ENCODE results near the gene NPR3. TPM values are rescaled to one million over a fixed set of nuclear protein-coding genes. Genes with fewer than 3 reads are reported as not detected.

The NPR3 gene
- total RNA-seq, 2 experiments from 2014 or later = 0.10 to 0.12 TPM

GRCh38 chr5:32777222-32777621 is 66.1 kb downstream of the NPR3 start:
- Mint-ChIP-seq H3K27ac (no peak overlapping the region), H3K4me1 (ENCODE audit: low read depth) (no peaks in the 10 kb centered on the region), H3K27me3 (ENCODE audit: low read depth) (no peaks in the 10 kb centered on the region), H3K4me3 (no peak overlapping the region), H3K9me3 (peaks cover 2% of the 10 kb centered on the region), H3K36me3 (ENCODE audit: low read depth) (no peaks in the 10 kb centered on the region)
- intact Hi-C loops (cut with micrococcal nuclease) = no loop called here
- no peak for DNase-seq
- CTCF ChIA-PET = no interaction called here

DNA sequence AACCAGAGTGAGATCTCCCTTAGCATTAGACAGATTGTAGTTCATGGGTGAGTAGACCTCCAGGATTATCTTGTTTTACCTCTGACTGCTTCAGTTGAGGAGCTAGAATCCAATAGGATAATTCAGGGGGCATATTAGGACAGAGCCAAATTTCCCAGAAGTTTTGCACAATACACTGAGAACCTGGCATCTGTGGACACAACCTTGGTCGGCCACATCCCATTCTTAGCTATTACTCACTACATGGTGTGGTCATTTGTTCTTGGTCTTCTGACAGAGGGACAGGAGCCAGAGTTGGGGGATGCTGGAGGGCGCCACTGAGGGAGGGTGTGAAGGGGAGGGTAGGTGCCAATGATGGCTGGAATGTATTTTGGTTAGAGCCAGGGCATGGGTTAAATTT is 66.6 kb downstream of the NPR3 start:
- Mint-ChIP-seq H3K9me3 (peaks cover 2% of the 10 kb centered on the region), H3K27ac (no peak overlapping the region), H3K36me3 (ENCODE audit: low read depth) (no peaks in the 10 kb centered on the region), H3K4me3 (no peak overlapping the region), H3K4me1 (ENCODE audit: low read depth) (no peaks in the 10 kb centered on the region), H3K27me3 (ENCODE audit: low read depth) (no peaks in the 10 kb centered on the region)
- intact Hi-C loops (cut with micrococcal nuclease) = no loop called here
- CTCF ChIA-PET = interaction anchor here (0.5 kb wide), 1 partner anchor 190 kb away, joined by 3 read pairs; no protein-coding TSS in a partner anchor
- DNase-seq = no peak

DNA sequence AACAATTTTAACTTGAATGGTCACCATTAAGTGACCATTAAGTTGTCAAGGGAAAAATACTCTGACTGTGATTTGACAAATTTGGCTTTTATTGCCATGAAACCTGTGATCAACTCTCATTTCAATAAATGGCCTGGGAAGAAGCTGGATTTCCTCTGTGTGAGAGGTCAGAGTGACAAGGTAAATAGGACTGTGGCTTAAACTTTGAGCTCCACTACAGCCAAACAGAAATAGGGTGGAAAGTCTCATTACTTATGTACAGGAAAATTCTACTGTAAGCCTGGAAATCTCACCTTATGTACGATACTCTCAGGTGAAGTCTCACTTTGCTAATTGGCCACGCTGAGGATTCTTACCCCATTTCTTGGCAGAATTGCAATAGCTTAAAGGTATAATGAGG is 67.3 kb downstream of the NPR3 start:
- Mint-ChIP-seq H3K27ac (no peak overlapping the region), H3K4me3 (no peak overlapping the region)

GRCh38 chr5:32779754-32780415 is 68.8 kb downstream of the NPR3 start:
- H3K27me3 Mint-ChIP-seq (ENCODE audit: low read depth) = no peaks in the 10 kb centered on the region
- no peak overlapping the region for H3K4me3 Mint-ChIP-seq
- no peaks in the 10 kb centered on the region for H3K9me3 Mint-ChIP-seq
- no peak for DNase-seq
- no peaks in the 10 kb centered on the region for H3K36me3 Mint-ChIP-seq (ENCODE audit: low read depth)
- no peaks in the 10 kb centered on the region for H3K4me1 Mint-ChIP-seq (ENCODE audit: low read depth)
- no peak overlapping the region for H3K27ac Mint-ChIP-seq
- intact Hi-C loops (cut with micrococcal nuclease) = no loop called here
- CTCF ChIA-PET = no interaction called here

More for the DNA sequence above, 67.3 kb downstream of the NPR3 start:
- CTCF ChIA-PET = interaction anchor here (0.5 kb wide), 1 partner anchor 189 kb away, joined by 3 read pairs; no protein-coding TSS in a partner anchor
- no peaks in the 10 kb centered on the region for H3K36me3 Mint-ChIP-seq (ENCODE audit: low read depth)
- H3K4me1 Mint-ChIP-seq (ENCODE audit: low read depth) = no peaks in the 10 kb centered on the region
- peaks cover 2% of the 10 kb centered on the region for H3K9me3 Mint-ChIP-seq
- no peak for DNase-seq
- H3K27me3 Mint-ChIP-seq (ENCODE audit: low read depth) = no peaks in the 10 kb centered on the region
- intact Hi-C loops (cut with micrococcal nuclease) = no loop called here

- H3K4me1 Mint-ChIP-seq (ENCODE audit: low read depth) = no peaks in the 10 kb centered on the region
- no peak overlapping the region for H3K27ac Mint-ChIP-seq
- DNase-seq = no peak
- H3K4me3 Mint-ChIP-seq = no peak overlapping the region
- intact Hi-C loops (cut with micrococcal nuclease) = no loop called here
- no peaks in the 10 kb centered on the region for H3K27me3 Mint-ChIP-seq (ENCODE audit: low read depth)
- CTCF ChIA-PET = no interaction called here
- H3K9me3 Mint-ChIP-seq = no peaks in the 10 kb centered on the region
- no peaks in the 10 kb centered on the region for H3K36me3 Mint-ChIP-seq (ENCODE audit: low read depth)
Observed at GRCh38 chr5:32780508-32780919, 69.4 kb downstream of the NPR3 start.

DNA sequence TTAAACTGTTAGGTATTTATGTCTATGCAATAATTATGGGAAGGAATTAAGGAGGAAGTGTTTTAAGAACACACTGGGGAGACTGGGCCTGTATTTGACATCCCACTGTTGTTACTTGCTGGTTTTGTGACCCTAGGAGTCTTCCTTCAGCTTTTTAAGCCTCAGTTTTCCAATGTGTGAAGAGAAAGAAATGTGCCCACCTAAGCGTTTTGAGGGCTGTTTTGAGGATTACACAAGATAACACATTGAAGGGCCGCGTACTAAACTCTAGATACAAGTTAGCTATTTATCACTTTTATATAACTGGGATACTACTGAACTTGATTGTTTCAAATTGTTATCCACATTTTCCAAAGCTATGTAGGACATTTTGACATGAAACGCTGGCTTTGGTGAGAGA is 72.5 kb downstream of the NPR3 start:
- CTCF ChIA-PET = no interaction called here
- no peak overlapping the region for H3K4me3 Mint-ChIP-seq
- no peaks in the 10 kb centered on the region for H3K36me3 Mint-ChIP-seq (ENCODE audit: low read depth)
- DNase-seq = no peak
- intact Hi-C loops (cut with micrococcal nuclease) = no loop called here
- no peaks in the 10 kb centered on the region for H3K4me1 Mint-ChIP-seq (ENCODE audit: low read depth)
- H3K27me3 Mint-ChIP-seq (ENCODE audit: low read depth) = peaks cover 2% of the 10 kb centered on the region
- no peaks in the 10 kb centered on the region for H3K9me3 Mint-ChIP-seq
- H3K27ac Mint-ChIP-seq = no peak overlapping the region

DNA sequence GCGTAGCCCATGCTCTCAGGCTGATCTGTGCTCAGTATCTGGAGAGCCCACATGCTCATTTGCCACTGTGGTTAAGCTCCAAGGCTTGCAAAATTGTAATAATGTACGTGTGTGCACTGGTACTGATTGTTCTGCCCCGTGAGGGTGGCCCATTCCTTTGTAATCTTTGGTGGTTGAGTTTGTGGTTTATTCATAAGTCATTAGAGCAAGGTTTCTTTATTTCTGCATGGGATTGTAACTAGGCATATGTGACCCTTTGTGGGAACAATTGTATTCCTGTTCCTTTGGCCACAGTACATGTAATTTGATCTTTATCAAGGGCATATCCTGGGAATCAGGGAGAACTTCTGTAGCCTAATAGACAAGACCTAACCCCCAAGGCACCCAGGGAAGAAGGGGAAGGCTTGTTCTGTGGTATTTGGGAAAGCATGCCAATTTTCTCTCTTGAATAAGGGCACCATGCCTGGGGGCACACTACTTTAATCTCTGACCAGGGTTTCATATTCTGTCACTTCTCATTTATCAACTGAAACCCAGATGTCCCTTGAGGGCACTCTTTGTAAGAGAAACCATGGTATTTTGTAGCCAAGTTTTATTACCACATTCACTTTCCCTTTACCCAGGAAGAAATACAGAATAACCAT is 74.6 kb downstream of the NPR3 start:
- H3K36me3 Mint-ChIP-seq (ENCODE audit: low read depth) = no peaks in the 10 kb centered on the region
- peaks cover 2% of the 10 kb centered on the region for H3K27me3 Mint-ChIP-seq (ENCODE audit: low read depth)
- no peaks in the 10 kb centered on the region for H3K9me3 Mint-ChIP-seq
- H3K4me3 Mint-ChIP-seq = no peak overlapping the region
- intact Hi-C loops (cut with micrococcal nuclease) = no loop called here
- H3K27ac Mint-ChIP-seq = no peak overlapping the region
- CTCF ChIA-PET = no interaction called here
- no peaks in the 10 kb centered on the region for H3K4me1 Mint-ChIP-seq (ENCODE audit: low read depth)
- DNase-seq = no peak

DNA sequence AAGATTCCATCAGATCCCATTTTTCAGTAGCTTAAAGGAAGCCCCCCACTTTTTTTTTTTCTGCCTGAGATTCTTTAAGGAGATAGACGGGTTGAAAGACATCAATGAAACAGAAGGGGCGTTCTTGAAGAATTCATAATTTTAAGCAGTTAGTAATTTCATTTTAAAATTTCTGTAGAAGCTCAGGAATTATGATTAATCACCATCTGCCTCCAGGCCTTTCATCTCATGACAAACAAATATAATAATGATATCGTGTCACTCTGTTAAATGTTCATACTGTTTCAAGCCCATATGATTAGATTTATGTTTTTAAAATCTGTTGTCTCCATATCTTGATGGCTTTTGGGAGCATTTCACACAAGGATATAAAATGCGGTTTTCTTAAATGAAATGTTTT is 75.2 kb downstream of the NPR3 start:
- H3K27me3 Mint-ChIP-seq (ENCODE audit: low read depth) = peaks cover 2% of the 10 kb centered on the region
- H3K9me3 Mint-ChIP-seq = no peaks in the 10 kb centered on the region
- H3K27ac Mint-ChIP-seq = no peak overlapping the region
- no peaks in the 10 kb centered on the region for H3K4me1 Mint-ChIP-seq (ENCODE audit: low read depth)
- H3K4me3 Mint-ChIP-seq = no peak overlapping the region
- no peaks in the 10 kb centered on the region for H3K36me3 Mint-ChIP-seq (ENCODE audit: low read depth)
- intact Hi-C loops (cut with micrococcal nuclease) = no loop called here
- CTCF ChIA-PET = no interaction called here
- DNase-seq = no peak

DNA sequence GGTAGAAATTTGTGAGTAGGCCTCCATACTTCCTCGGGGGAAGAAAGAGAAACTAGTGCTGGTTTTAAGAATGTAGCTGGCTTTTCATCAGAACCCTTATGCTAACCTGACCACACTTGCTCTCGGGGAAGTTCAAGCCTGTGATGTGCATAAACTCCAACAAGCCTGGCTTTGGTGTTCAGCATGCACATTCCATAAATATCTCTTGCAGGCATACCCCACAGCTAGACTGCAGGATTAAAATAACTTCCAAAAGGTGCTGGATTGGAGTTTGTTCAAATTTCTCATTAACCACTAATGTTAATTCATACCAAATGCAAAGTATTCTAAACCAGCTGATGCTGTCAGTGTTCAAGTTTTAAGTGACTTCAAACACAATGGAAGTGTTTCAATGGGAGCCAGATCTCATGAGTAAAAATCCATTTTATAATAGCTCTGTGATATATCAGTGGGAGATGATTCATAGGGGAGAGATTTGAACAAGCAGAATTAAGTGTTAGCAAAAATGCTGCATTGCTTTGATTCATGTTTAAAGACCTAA is 79.4 kb downstream of the NPR3 start:
- Mint-ChIP-seq H3K9me3 (no peaks in the 10 kb centered on the region), H3K4me1 (ENCODE audit: low read depth) (no peaks in the 10 kb centered on the region), H3K36me3 (ENCODE audit: low read depth) (no peaks in the 10 kb centered on the region), H3K27ac (no peak overlapping the region), H3K27me3 (ENCODE audit: low read depth) (peaks cover 2% of the 10 kb centered on the region), H3K4me3 (no peak overlapping the region)
- CTCF ChIA-PET = no interaction called here
- no peak for DNase-seq
- intact Hi-C loops (cut with micrococcal nuclease) = no loop called here

DNA sequence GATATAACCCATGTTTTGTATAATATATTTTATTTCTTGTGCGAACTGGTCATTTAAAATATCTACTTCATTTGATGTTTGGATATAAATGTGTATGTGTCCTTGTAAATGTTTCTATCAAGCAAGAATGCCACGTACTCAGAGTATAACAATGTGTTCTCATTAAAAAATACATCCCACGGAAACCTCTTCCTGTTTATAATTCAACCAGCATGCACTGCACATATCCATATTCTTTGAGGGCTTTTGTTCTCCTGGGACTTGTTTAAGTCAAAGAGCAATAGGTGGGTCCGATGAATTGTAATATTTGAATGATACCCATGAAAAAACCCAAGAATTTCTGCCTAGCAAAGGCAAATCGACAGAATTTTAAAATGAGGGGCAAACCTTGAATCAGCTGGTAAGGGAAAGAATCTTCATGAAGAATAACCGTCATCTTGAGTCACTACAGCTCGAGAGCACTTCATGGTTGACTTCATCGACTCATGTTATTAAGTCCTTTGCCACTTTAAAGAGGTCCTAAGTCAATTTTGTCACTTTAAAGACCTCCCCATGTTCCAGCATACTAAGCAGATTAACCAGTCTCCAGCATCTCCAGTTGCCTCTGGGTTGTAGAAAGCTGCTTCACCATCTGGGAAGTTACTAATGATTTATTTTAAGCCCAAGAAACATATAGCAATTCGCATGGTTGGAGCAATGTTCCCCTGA is 80.6 kb downstream of the NPR3 start:
- H3K9me3 Mint-ChIP-seq = no peaks in the 10 kb centered on the region
- no peak overlapping the region for H3K4me3 Mint-ChIP-seq
- H3K4me1 Mint-ChIP-seq (ENCODE audit: low read depth) = no peaks in the 10 kb centered on the region
- H3K27me3 Mint-ChIP-seq (ENCODE audit: low read depth) = peaks cover 2% of the 10 kb centered on the region
- no peaks in the 10 kb centered on the region for H3K36me3 Mint-ChIP-seq (ENCODE audit: low read depth)
- DNase-seq = no peak
- no peak overlapping the region for H3K27ac Mint-ChIP-seq
- intact Hi-C loops (cut with micrococcal nuclease) = no loop called here
- CTCF ChIA-PET = no interaction called here

DNA sequence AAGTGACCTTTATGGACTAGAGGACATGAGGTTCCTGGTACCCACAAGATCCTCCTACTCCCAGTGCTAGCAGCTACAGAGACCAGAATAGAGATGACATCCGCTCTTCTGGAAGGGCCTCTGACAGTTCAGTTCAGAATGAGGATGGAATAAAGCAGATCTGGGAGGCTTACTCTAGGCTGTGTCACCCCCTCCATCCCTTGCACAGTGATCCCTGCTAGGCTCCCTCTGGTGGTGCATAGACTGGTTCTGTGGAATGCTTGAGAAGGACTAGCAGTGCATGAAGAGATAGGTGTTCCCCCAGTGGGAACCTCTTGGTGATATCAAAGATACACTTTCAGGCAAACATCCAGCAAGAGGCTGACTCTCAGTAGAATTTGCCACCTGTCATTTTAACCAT is 83.0 kb downstream of the NPR3 start:
- DNase-seq = no peak
- Mint-ChIP-seq H3K36me3 (ENCODE audit: low read depth) (no peaks in the 10 kb centered on the region), H3K27me3 (ENCODE audit: low read depth) (no peaks in the 10 kb centered on the region), H3K9me3 (no peaks in the 10 kb centered on the region), H3K4me3 (no peak overlapping the region), H3K4me1 (ENCODE audit: low read depth) (no peaks in the 10 kb centered on the region), H3K27ac (no peak overlapping the region)
- intact Hi-C loops (cut with micrococcal nuclease) = no loop called here
- CTCF ChIA-PET = no interaction called here

GRCh38 chr5:32802764-32803163 is 91.6 kb downstream of the NPR3 start:
- intact Hi-C loops (cut with micrococcal nuclease) = no loop called here
- no peaks in the 10 kb centered on the region for H3K36me3 Mint-ChIP-seq (ENCODE audit: low read depth)
- H3K27me3 Mint-ChIP-seq (ENCODE audit: low read depth) = no peaks in the 10 kb centered on the region
- DNase-seq = no peak
- no peak overlapping the region for H3K4me3 Mint-ChIP-seq
- CTCF ChIA-PET = interaction anchor here (0.6 kb wide), 1 partner anchor 94 kb away, joined by 4 read pairs; no protein-coding TSS in a partner anchor
- H3K4me1 Mint-ChIP-seq (ENCODE audit: low read depth) = no peaks in the 10 kb centered on the region
- no peak overlapping the region for H3K27ac Mint-ChIP-seq
- H3K9me3 Mint-ChIP-seq = peaks cover 20% of the 10 kb centered on the region
